ENCODE results near the gene ARID3C.
A peak's percentile ranks its signal among the peaks of the same experiment; 100 is the strongest.

Gene ARID3C

DNA sequence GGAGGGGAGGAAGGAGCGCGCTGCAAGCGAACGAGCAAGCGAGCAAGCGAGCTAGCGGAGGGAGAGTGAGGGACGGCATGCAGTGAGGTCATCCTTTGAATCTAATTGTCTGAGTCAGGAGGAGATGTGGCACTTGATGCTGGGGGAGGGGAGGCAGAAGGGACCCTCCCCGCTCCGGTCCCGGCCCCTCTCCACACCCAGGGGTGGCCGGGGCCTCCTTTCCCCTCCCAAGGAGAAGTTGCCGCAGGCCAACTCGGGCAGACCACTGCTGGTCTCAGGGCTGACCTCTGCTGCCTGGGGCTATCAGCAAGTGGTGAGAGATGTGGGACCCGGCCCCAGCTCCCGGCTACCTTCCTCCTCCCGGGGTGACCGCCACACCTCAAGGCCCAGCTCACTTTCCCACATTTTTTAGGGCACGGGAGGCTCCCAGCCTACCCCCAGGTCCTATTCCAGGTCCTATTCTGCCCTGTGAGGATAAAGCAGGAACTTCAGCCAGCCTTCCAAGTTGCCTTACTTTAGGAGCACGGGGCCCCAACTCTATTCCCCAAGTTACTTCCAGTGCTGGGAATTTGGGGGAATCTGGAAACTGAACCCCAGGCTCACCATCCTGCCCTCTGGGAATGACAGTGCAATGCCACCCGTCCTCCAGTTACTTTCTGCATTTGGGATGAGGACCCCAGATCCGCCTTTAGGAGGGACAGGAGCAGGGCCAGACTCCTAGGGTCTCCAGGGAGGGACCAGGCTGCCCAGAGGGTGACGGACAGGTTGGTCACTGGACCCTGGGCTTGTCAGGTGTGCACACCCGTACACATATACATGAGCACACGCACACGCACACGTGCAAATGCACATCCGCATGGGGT is 50.4 kb downstream of the ARID3C start:
- no peak overlapping the region for H3K9ac ChIP-seq (ENCODE audit: low read depth in 1 of 2, low read length in 2 of 2)
- H3K4me1 ChIP-seq (ENCODE audit: control insufficient read depth in 2 of 2, insufficient read depth in 2 of 2, low read length in 2 of 2): peaks cover 13 to 16% of the 10 kb centered on the region in 2 donors
- no peak overlapping the region for H3K27ac ChIP-seq (ENCODE audit: low read depth in 2 of 2, low read length in 2 of 2)
- H3K27me3 ChIP-seq (ENCODE audit: control insufficient read depth in 2 of 2, insufficient read depth in 2 of 2, low read length in 2 of 2): peaks cover 26 to 36% of the 10 kb centered on the region in 2 donors
- no peak overlapping the region for H3K4me3 ChIP-seq (ENCODE audit: low read length in 2 of 2)
- no peaks in the 10 kb centered on the region for H3K9me3 ChIP-seq (ENCODE audit: control insufficient read depth in 2 of 2, low read length in 2 of 2)
- H3K36me3 ChIP-seq (ENCODE audit: control insufficient read depth in 2 of 2, insufficient read depth in 2 of 2, low read length in 2 of 2): no peaks in the 10 kb centered on the region

DNA sequence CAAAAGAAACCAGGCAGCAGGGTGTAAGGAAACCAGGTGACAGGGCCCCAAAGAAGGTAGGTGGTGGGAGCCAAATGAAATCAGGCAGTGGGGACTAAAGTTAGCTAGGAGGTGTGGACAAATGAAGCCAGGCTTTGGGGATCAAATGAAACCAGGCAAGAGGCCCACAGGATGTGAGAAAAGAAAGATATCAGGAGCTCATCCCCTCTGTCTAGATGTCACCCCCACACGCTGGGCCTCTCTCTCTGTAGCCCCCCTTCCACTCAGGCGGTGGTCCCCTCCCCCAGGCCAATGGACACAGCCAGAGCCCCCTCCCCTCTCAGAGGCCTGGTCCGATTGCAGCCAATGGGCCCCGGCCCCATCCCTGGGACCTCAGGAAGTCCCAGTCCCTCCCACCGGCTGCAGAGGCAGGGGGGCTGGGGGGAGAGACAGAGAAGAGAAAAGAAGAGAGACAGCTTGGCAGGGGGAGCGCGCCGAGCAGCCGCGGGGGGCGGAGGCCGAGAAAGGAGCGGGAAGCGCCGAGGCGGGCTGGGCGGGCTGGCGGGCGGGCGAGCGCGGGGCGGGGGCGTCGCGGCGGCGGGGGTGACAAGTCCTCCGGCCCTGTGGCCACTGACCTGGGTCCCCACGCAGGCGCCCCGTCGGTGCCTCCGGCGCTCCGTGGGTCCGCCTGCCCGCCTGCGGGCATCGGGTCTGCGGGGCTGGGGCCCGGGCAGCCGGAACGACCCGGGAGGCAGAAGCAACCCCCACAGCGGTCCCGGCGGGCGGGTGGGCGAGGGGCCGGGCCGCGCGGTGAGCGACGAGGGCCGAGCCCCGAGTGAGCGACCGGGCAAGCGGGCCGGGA is 51.2 kb downstream of the ARID3C start:
- Histone ChIP-seq H3K4me3 (ENCODE audit: low read length in 2 of 2) (no peak overlapping the region), H3K27ac (ENCODE audit: low read depth in 2 of 2, low read length in 2 of 2) (no peak overlapping the region), H3K4me1 (ENCODE audit: control insufficient read depth in 2 of 2, insufficient read depth in 2 of 2, low read length in 2 of 2) (peaks cover 13 to 22% of the 10 kb centered on the region in 2 donors), H3K9ac (ENCODE audit: low read depth in 1 of 2, low read length in 2 of 2) (no peak overlapping the region), H3K27me3 (ENCODE audit: control insufficient read depth in 2 of 2, insufficient read depth in 2 of 2, low read length in 2 of 2) (peaks cover 22 to 34% of the 10 kb centered on the region in 2 donors), H3K36me3 (ENCODE audit: control insufficient read depth in 2 of 2, insufficient read depth in 2 of 2, low read length in 2 of 2) (no peaks in the 10 kb centered on the region), H3K9me3 (ENCODE audit: control insufficient read depth in 2 of 2, low read length in 2 of 2) (no peaks in the 10 kb centered on the region)

DNA sequence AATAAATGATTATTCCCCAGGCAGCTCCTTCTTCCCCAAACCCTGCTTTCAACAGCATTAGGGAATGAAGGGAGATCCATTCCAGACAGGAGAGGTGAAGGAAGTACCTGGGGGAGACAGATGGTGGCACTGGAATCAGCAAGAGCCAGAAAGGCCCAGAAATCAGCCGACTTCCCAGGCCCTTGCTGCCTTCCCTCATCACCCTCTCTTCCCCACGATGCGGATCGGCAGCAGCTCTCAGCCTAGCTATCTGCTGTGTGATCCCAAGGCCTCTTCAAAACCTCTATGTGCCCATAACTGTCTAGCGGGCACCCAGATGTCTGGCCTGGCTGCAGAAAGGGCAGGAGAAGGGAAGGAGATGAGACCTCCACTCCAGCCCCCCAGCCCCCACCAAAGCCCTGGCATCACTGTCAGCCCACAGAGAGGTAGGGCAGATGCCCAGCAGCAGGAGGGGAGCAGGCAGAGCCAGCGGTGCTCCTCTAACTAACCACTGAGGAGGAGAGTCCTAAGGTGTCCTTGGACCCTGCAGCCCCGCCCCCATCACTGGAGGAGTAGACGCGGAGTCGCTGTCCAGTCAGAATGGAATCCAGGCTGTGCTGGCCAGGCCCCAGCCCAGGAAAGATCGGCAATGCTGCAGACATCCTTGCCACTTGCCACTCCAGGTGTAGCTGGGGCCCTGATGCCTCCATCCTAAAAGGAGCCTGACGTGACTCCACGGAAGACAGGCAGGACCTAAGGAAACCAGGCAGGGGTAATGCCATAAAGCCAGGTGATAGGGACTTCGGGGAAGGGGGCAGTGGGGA is 52.1 kb downstream of the ARID3C start:
- Histone ChIP-seq H3K9ac (ENCODE audit: low read depth in 1 of 2, low read length in 2 of 2) (peak overlapping the region in 1 of 2 donors; percentile 34), H3K36me3 (ENCODE audit: control insufficient read depth in 2 of 2, insufficient read depth in 2 of 2, low read length in 2 of 2) (no peaks in the 10 kb centered on the region), H3K4me1 (ENCODE audit: control insufficient read depth in 2 of 2, insufficient read depth in 2 of 2, low read length in 2 of 2) (peaks cover 18 to 29% of the 10 kb centered on the region in 2 donors), H3K4me3 (ENCODE audit: low read length in 2 of 2) (no peak overlapping the region), H3K27me3 (ENCODE audit: control insufficient read depth in 2 of 2, insufficient read depth in 2 of 2, low read length in 2 of 2) (peaks cover 19 to 32% of the 10 kb centered on the region in 2 donors), H3K9me3 (ENCODE audit: control insufficient read depth in 2 of 2, low read length in 2 of 2) (no peaks in the 10 kb centered on the region), H3K27ac (ENCODE audit: low read depth in 2 of 2, low read length in 2 of 2) (no peak overlapping the region)

DNA sequence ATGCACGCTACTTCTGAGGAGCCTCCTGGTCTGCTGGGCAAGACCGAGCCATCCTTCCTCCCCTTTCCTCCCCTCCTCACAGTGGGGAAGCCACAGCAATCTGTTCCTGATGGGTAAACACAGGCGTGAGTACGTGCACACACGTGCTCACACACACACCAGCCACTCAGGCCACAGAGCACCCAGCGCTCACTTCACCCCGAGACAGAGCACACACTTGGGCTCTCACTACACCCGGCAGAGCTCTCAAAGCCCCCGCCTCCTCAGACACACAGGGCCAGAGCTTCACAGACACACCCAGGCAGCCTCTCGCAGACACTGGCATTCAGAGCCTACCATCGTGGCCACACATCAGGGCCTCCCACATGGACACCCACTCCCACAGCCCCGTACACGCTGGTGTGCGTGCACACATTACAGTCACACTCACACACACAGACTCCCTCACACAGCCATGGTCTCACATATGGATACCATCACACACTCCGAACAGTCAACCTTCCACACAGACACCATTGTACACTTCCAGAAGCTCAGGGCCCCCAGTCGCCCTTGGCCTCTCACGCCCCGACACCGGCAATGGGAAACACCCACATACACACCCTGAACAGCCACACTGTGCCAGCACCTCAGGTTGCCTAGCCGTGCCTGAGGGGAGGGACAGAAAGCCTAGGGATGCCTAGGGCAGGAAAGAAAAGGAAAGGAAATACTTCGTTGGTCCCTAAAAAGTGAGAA is 52.8 kb downstream of the ARID3C start:
- peak overlapping the region in 1 of 2 donors; percentile 34 for H3K9ac ChIP-seq (ENCODE audit: low read depth in 1 of 2, low read length in 2 of 2)
- peaks cover 14 to 32% of the 10 kb centered on the region in 2 donors for H3K27me3 ChIP-seq (ENCODE audit: control insufficient read depth in 2 of 2, insufficient read depth in 2 of 2, low read length in 2 of 2)
- H3K4me3 ChIP-seq (ENCODE audit: low read length in 2 of 2): no peak overlapping the region
- H3K36me3 ChIP-seq (ENCODE audit: control insufficient read depth in 2 of 2, insufficient read depth in 2 of 2, low read length in 2 of 2): no peaks in the 10 kb centered on the region
- H3K4me1 ChIP-seq (ENCODE audit: control insufficient read depth in 2 of 2, insufficient read depth in 2 of 2, low read length in 2 of 2): peaks cover 24 to 35% of the 10 kb centered on the region in 2 donors
- peak overlapping the region in 1 of 2 donors; percentile 9 for H3K27ac ChIP-seq (ENCODE audit: low read depth in 2 of 2, low read length in 2 of 2)
- H3K9me3 ChIP-seq (ENCODE audit: control insufficient read depth in 2 of 2, low read length in 2 of 2): no peaks in the 10 kb centered on the region

- no peak overlapping the region for H3K27ac ChIP-seq (ENCODE audit: low read depth in 2 of 2, low read length in 2 of 2)
- H3K36me3 ChIP-seq (ENCODE audit: control insufficient read depth in 2 of 2, insufficient read depth in 2 of 2, low read length in 2 of 2): no peaks in the 10 kb centered on the region
- H3K9ac ChIP-seq (ENCODE audit: low read depth in 1 of 2, low read length in 2 of 2): no peak overlapping the region
- H3K27me3 ChIP-seq (ENCODE audit: control insufficient read depth in 2 of 2, insufficient read depth in 2 of 2, low read length in 2 of 2): peaks cover 14 to 32% of the 10 kb centered on the region in 2 donors
- H3K4me3 ChIP-seq (ENCODE audit: low read length in 2 of 2): no peak overlapping the region
- H3K4me1 ChIP-seq (ENCODE audit: control insufficient read depth in 2 of 2, insufficient read depth in 2 of 2, low read length in 2 of 2): peaks cover 27 to 40% of the 10 kb centered on the region in 2 donors
- no peaks in the 10 kb centered on the region for H3K9me3 ChIP-seq (ENCODE audit: control insufficient read depth in 2 of 2, low read length in 2 of 2)
Measured at GRCh38 chr9:34575241-34575640, 53.6 kb downstream of the ARID3C start.

GRCh38 chr9:34574571-34574970 is 54.3 kb downstream of the ARID3C start:
- H3K4me3 ChIP-seq (ENCODE audit: low read length in 2 of 2): no peak overlapping the region
- no peaks in the 10 kb centered on the region for H3K36me3 ChIP-seq (ENCODE audit: control insufficient read depth in 2 of 2, insufficient read depth in 2 of 2, low read length in 2 of 2)
- H3K27ac ChIP-seq (ENCODE audit: low read depth in 2 of 2, low read length in 2 of 2): no peak overlapping the region
- H3K4me1 ChIP-seq (ENCODE audit: control insufficient read depth in 2 of 2, insufficient read depth in 2 of 2, low read length in 2 of 2): peaks cover 27 to 40% of the 10 kb centered on the region in 2 donors
- H3K9ac ChIP-seq (ENCODE audit: low read depth in 1 of 2, low read length in 2 of 2): no peak overlapping the region
- no peaks in the 10 kb centered on the region for H3K9me3 ChIP-seq (ENCODE audit: control insufficient read depth in 2 of 2, low read length in 2 of 2)
- peaks cover 14 to 26% of the 10 kb centered on the region in 2 donors for H3K27me3 ChIP-seq (ENCODE audit: control insufficient read depth in 2 of 2, insufficient read depth in 2 of 2, low read length in 2 of 2)

- H3K36me3 ChIP-seq (ENCODE audit: control insufficient read depth in 2 of 2, insufficient read depth in 2 of 2, low read length in 2 of 2): no peaks in the 10 kb centered on the region
- no peak overlapping the region for H3K9ac ChIP-seq (ENCODE audit: low read depth in 1 of 2, low read length in 2 of 2)
- no peaks in the 10 kb centered on the region for H3K9me3 ChIP-seq (ENCODE audit: control insufficient read depth in 2 of 2, low read length in 2 of 2)
- no peak overlapping the region for H3K27ac ChIP-seq (ENCODE audit: low read depth in 2 of 2, low read length in 2 of 2)
- no peak overlapping the region for H3K4me3 ChIP-seq (ENCODE audit: low read length in 2 of 2)
- peaks cover 9 to 19% of the 10 kb centered on the region in 2 donors for H3K27me3 ChIP-seq (ENCODE audit: control insufficient read depth in 2 of 2, insufficient read depth in 2 of 2, low read length in 2 of 2)
- H3K4me1 ChIP-seq (ENCODE audit: control insufficient read depth in 2 of 2, insufficient read depth in 2 of 2, low read length in 2 of 2): peaks cover 27 to 40% of the 10 kb centered on the region in 2 donors
Measured at GRCh38 chr9:34573599-34574325, 55.1 kb downstream of the ARID3C start.

GRCh38 chr9:34572628-34573027 is 56.2 kb downstream of the ARID3C start:
- Histone ChIP-seq H3K27ac (ENCODE audit: low read depth in 2 of 2, low read length in 2 of 2) (no peak overlapping the region), H3K4me3 (ENCODE audit: low read length in 2 of 2) (no peak overlapping the region), H3K4me1 (ENCODE audit: control insufficient read depth in 2 of 2, insufficient read depth in 2 of 2, low read length in 2 of 2) (peaks cover 27 to 40% of the 10 kb centered on the region in 2 donors), H3K9ac (ENCODE audit: low read depth in 1 of 2, low read length in 2 of 2) (no peak overlapping the region), H3K27me3 (ENCODE audit: control insufficient read depth in 2 of 2, insufficient read depth in 2 of 2, low read length in 2 of 2) (peaks cover 2 to 12% of the 10 kb centered on the region in 2 donors), H3K36me3 (ENCODE audit: control insufficient read depth in 2 of 2, insufficient read depth in 2 of 2, low read length in 2 of 2) (no peaks in the 10 kb centered on the region), H3K9me3 (ENCODE audit: control insufficient read depth in 2 of 2, low read length in 2 of 2) (no peaks in the 10 kb centered on the region)

DNA sequence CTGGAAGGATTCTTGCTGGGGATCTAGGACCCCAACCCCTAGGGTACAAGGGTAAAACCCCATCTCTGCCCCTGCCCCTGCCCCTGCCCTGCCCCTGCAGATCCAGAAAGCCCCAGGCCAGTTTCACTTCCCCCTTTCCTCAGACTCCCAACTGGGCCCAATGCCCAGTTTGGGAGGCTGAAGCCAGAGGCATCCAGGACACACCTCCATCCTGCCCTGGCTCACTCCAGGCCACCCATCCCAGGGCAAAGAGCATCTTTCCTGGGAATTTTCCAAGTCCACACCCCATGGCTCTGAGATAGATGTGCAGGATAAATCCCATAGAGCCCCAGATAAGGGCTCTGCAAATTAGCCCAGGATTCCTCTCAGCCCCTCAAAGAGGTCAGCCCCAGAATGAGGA is 56.8 kb downstream of the ARID3C start:
- Histone ChIP-seq H3K36me3 (ENCODE audit: control insufficient read depth in 2 of 2, insufficient read depth in 2 of 2, low read length in 2 of 2) (no peaks in the 10 kb centered on the region), H3K4me3 (ENCODE audit: low read length in 2 of 2) (no peak overlapping the region), H3K9ac (ENCODE audit: low read depth in 1 of 2, low read length in 2 of 2) (no peak overlapping the region), H3K27me3 (ENCODE audit: control insufficient read depth in 2 of 2, insufficient read depth in 2 of 2, low read length in 2 of 2) (peaks cover 2 to 9% of the 10 kb centered on the region in 2 donors), H3K9me3 (ENCODE audit: control insufficient read depth in 2 of 2, low read length in 2 of 2) (no peaks in the 10 kb centered on the region), H3K4me1 (ENCODE audit: control insufficient read depth in 2 of 2, insufficient read depth in 2 of 2, low read length in 2 of 2) (peaks cover 27 to 40% of the 10 kb centered on the region in 2 donors), H3K27ac (ENCODE audit: low read depth in 2 of 2, low read length in 2 of 2) (peak overlapping the region; percentile 27 to 43)
